Measurements from ENCODE around the gene MAS1.

Gene MAS1

GRCh38 chr6:159887761-159888160 lies 3.0 kb upstream of the MAS1 start:
- Histone ChIP-seq H3K9me3 (ENCODE audit: low read length) (no peaks in the 10 kb centered on the region), H3K4me3 (ENCODE audit: low read length) (no peak overlapping the region), H3K36me3 (ENCODE audit: insufficient read depth, low read length) (no peaks in the 10 kb centered on the region), H2AFZ (ENCODE audit: low read depth, low read length) (peak overlapping the region; percentile 47), H3K4me1 (ENCODE audit: insufficient read depth, low read length) (peaks cover 8% of the 10 kb centered on the region), H3K27me3 (ENCODE audit: insufficient read depth, low read length) (peaks cover 16% of the 10 kb centered on the region)

DNA sequence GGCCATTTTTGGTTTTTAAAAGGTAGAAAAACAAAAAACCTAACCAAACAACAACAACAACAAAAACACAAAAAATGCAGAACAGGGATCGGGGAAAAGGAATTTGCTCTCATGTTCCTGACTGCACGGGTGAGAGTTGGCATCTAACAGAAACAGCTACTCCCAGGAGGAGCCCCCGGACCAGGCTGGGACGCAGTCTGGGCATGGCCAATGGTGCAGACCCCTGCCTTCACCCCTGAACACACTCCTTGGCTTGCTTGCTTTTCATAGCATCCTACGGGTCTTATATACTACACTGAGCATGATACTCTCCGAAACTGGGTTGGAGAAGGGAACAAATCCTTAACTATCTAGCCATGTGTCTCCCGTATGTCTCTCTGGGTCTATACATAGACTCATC lies 587 bp upstream of the MAS1 start:
- Histone ChIP-seq H3K36me3 (ENCODE audit: insufficient read depth, low read length) (no peaks in the 10 kb centered on the region), H3K4me1 (ENCODE audit: insufficient read depth, low read length) (peaks cover 8% of the 10 kb centered on the region), H3K27me3 (ENCODE audit: insufficient read depth, low read length) (peaks cover 17% of the 10 kb centered on the region), H3K9me3 (ENCODE audit: low read length) (no peaks in the 10 kb centered on the region), H3K4me3 (ENCODE audit: low read length) (no peak overlapping the region), H2AFZ (ENCODE audit: low read depth, low read length) (no peak overlapping the region)

GRCh38 chr6:159892053-159892452 lies 1.3 kb downstream of the MAS1 start:
- Histone ChIP-seq H3K9me3 (ENCODE audit: low read length) (no peaks in the 10 kb centered on the region), H2AFZ (ENCODE audit: low read depth, low read length) (no peak overlapping the region), H3K4me1 (ENCODE audit: insufficient read depth, low read length) (peaks cover 8% of the 10 kb centered on the region), H3K36me3 (ENCODE audit: insufficient read depth, low read length) (no peaks in the 10 kb centered on the region), H3K27me3 (ENCODE audit: insufficient read depth, low read length) (peaks cover 17% of the 10 kb centered on the region), H3K4me3 (ENCODE audit: low read length) (no peak overlapping the region)

DNA sequence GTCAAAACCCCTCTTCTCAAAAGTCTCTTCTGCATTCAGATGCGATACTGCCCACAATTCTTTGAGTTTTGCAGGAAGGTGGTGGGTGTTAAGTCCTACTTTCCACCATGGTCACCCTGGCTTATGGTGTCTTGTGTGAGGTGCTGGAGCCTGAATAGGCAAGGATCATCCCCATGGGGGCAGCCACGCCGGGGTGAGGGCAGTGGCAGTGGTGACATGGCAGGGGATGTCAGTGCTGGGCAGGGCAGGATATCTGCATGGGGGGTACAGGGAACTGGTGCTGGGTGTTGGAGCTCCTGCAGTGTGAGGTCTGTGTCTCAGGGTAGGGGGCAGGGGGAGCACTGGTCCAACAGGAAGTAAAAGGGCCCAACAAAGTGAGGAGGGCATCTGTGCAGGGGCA lies 2.3 kb downstream of the MAS1 start:
- Histone ChIP-seq H3K4me3 (ENCODE audit: low read length) (no peak overlapping the region), H3K36me3 (ENCODE audit: insufficient read depth, low read length) (no peaks in the 10 kb centered on the region), H3K9me3 (ENCODE audit: low read length) (no peaks in the 10 kb centered on the region), H3K27me3 (ENCODE audit: insufficient read depth, low read length) (peaks cover 17% of the 10 kb centered on the region), H2AFZ (ENCODE audit: low read depth, low read length) (no peak overlapping the region), H3K4me1 (ENCODE audit: insufficient read depth, low read length) (peaks cover under 1% of the 10 kb centered on the region)

- Histone ChIP-seq H3K4me3 (ENCODE audit: low read length) (no peak overlapping the region), H3K4me1 (ENCODE audit: insufficient read depth, low read length) (no peaks in the 10 kb centered on the region), H2AFZ (ENCODE audit: low read depth, low read length) (no peak overlapping the region), H3K9me3 (ENCODE audit: low read length) (no peaks in the 10 kb centered on the region), H3K36me3 (ENCODE audit: insufficient read depth, low read length) (no peaks in the 10 kb centered on the region), H3K27me3 (ENCODE audit: insufficient read depth, low read length) (peaks cover 12% of the 10 kb centered on the region)
These were observed 4.2 kb downstream of the MAS1 start for GRCh38 chr6:159894991-159895390.

- Histone ChIP-seq H3K4me3 (ENCODE audit: low read length) (no peak overlapping the region), H3K36me3 (ENCODE audit: insufficient read depth, low read length) (no peaks in the 10 kb centered on the region), H3K9me3 (ENCODE audit: low read length) (no peaks in the 10 kb centered on the region), H3K4me1 (ENCODE audit: insufficient read depth, low read length) (no peaks in the 10 kb centered on the region), H2AFZ (ENCODE audit: low read depth, low read length) (no peak overlapping the region), H3K27me3 (ENCODE audit: insufficient read depth, low read length) (peaks cover 5% of the 10 kb centered on the region)
These were observed 6.8 kb downstream of the MAS1 start for GRCh38 chr6:159897603-159898002.

GRCh38 chr6:159898519-159898918 lies 7.7 kb downstream of the MAS1 start:
- no peak overlapping the region for H3K4me3 ChIP-seq (ENCODE audit: low read length)

GRCh38 chr6:159899994-159900745 lies 9.4 kb downstream of the MAS1 start:
- Histone ChIP-seq H3K9me3 (ENCODE audit: low read length) (no peaks in the 10 kb centered on the region), H2AFZ (ENCODE audit: low read depth, low read length) (no peak overlapping the region), H3K4me1 (ENCODE audit: insufficient read depth, low read length) (no peaks in the 10 kb centered on the region), H3K27me3 (ENCODE audit: insufficient read depth, low read length) (peaks cover 14% of the 10 kb centered on the region), H3K4me3 (ENCODE audit: low read length) (no peak overlapping the region), H3K36me3 (ENCODE audit: insufficient read depth, low read length) (no peaks in the 10 kb centered on the region)

More at GRCh38 chr6:159898519-159898918, 7.7 kb downstream of the MAS1 start:
- Histone ChIP-seq H3K27me3 (ENCODE audit: insufficient read depth, low read length) (peaks cover 11% of the 10 kb centered on the region), H3K9me3 (ENCODE audit: low read length) (no peaks in the 10 kb centered on the region), H3K36me3 (ENCODE audit: insufficient read depth, low read length) (no peaks in the 10 kb centered on the region), H2AFZ (ENCODE audit: low read depth, low read length) (no peak overlapping the region), H3K4me1 (ENCODE audit: insufficient read depth, low read length) (no peaks in the 10 kb centered on the region)

DNA sequence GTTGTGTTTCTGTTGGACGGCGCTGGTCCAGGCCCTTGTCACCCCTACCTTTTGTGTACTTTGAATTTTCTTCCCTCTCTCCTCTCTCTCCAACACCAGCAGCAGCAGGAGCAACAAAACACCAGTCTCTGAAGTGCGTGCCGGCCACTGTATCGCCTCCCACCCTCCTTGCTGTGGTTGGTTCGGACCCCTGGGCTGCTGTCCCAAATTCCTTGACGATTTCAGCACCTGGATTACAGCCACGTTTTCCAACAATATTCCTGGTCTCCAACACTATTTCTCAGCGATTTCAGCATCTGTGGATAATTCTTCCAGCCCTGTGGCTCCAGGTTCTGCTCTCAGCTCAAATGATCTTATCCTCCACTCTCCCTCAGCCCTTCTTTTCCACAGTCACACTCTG lies 11.8 kb downstream of the MAS1 start:
- H3K9me3 ChIP-seq (ENCODE audit: low read length), result no peaks in the 10 kb centered on the region
- no peak overlapping the region for H2AFZ ChIP-seq (ENCODE audit: low read depth, low read length)
- no peaks in the 10 kb centered on the region for H3K36me3 ChIP-seq (ENCODE audit: insufficient read depth, low read length)
- no peak overlapping the region for H3K4me3 ChIP-seq (ENCODE audit: low read length)
- H3K4me1 ChIP-seq (ENCODE audit: insufficient read depth, low read length), result no peaks in the 10 kb centered on the region
- H3K27me3 ChIP-seq (ENCODE audit: insufficient read depth, low read length), result peaks cover 14% of the 10 kb centered on the region

- Histone ChIP-seq H2AFZ (ENCODE audit: low read depth, low read length) (no peak overlapping the region), H3K4me3 (ENCODE audit: low read length) (no peak overlapping the region), H3K4me1 (ENCODE audit: insufficient read depth, low read length) (no peaks in the 10 kb centered on the region), H3K36me3 (ENCODE audit: insufficient read depth, low read length) (no peaks in the 10 kb centered on the region), H3K9me3 (ENCODE audit: low read length) (no peaks in the 10 kb centered on the region), H3K27me3 (ENCODE audit: insufficient read depth, low read length) (peaks cover 14% of the 10 kb centered on the region)
These were observed 13.7 kb downstream of the MAS1 start for GRCh38 chr6:159904497-159904911.

DNA sequence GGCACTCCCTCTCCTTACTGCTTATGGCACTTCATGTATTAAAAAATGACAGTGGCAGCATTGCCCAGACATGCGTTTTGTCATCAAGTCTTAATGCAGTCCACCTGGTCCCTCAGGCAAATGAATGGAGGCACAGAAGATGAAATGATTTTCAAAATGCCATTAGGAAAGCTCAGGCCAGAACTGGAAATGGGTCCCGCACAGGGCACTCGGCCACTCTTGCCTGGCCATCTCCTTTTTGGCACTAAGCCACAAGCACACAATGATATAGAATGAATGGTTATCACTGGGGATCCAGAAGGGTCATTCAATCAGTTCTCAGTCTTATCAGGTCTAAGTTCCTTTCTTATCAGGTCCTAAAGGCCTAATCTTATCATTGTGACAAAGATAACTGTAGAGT lies 15.6 kb downstream of the MAS1 start:
- no peaks in the 10 kb centered on the region for H3K4me1 ChIP-seq (ENCODE audit: insufficient read depth, low read length)
- H3K4me3 ChIP-seq (ENCODE audit: low read length), result no peak overlapping the region
- no peaks in the 10 kb centered on the region for H3K36me3 ChIP-seq (ENCODE audit: insufficient read depth, low read length)
- peaks cover 5% of the 10 kb centered on the region for H3K9me3 ChIP-seq (ENCODE audit: low read length)
- H2AFZ ChIP-seq (ENCODE audit: low read depth, low read length), result no peak overlapping the region
- peaks cover 14% of the 10 kb centered on the region for H3K27me3 ChIP-seq (ENCODE audit: insufficient read depth, low read length)

- H3K4me1 ChIP-seq (ENCODE audit: insufficient read depth, low read length), result no peaks in the 10 kb centered on the region
- peaks cover 3% of the 10 kb centered on the region for H3K27me3 ChIP-seq (ENCODE audit: insufficient read depth, low read length)
- H2AFZ ChIP-seq (ENCODE audit: low read depth, low read length), result no peak overlapping the region
- no peaks in the 10 kb centered on the region for H3K36me3 ChIP-seq (ENCODE audit: insufficient read depth, low read length)
- peaks cover 5% of the 10 kb centered on the region for H3K9me3 ChIP-seq (ENCODE audit: low read length)
- H3K4me3 ChIP-seq (ENCODE audit: low read length), result no peak overlapping the region
These were observed 17.7 kb downstream of the MAS1 start for GRCh38 chr6:159908535-159908934.

DNA sequence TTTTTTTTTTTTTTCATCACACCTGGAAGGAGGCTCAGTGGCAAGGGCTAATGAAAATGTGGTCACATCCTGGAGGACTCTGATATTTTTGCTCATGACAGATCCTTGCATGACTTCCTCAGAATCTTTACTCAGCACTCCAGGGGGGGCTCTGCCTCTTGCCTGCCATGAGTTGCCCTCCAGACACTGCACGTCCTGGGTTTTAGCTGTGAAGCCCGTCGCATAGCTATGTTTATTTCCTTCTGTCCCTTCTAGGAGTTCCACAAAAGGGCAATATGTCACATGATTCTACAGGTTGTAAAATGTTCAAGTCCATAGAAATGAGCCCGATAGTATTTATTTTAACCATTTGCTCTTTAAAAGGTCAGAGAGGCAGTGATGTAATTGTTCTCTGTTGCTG lies 18.2 kb downstream of the MAS1 start:
- Histone ChIP-seq H2AFZ (ENCODE audit: low read depth, low read length) (no peak overlapping the region), H3K27me3 (ENCODE audit: insufficient read depth, low read length) (no peaks in the 10 kb centered on the region), H3K4me1 (ENCODE audit: insufficient read depth, low read length) (no peaks in the 10 kb centered on the region), H3K4me3 (ENCODE audit: low read length) (no peak overlapping the region), H3K9me3 (ENCODE audit: low read length) (peaks cover 5% of the 10 kb centered on the region), H3K36me3 (ENCODE audit: insufficient read depth, low read length) (no peaks in the 10 kb centered on the region)

DNA sequence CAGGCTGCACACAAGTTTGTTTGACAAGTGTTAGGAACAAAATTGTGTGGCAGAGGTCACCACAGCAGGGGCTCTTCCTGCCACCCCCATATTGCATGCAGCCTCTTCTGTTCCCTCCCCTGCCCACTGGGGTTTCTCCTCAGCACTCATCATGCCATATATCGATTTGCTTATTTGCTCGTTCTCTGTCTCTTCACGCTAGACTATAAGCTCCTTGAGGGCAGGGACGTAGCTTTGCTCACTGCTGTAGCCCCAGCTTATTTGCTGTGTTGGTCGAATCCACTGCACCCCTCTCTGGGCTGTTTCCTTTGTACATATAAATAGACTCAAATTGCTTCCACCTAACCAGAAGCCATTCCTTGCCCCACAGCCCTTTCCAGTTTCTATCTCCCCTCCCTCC lies 19.6 kb downstream of the MAS1 start:
- no peaks in the 10 kb centered on the region for H3K4me1 ChIP-seq (ENCODE audit: insufficient read depth, low read length)
- H2AFZ ChIP-seq (ENCODE audit: low read depth, low read length), result no peak overlapping the region
- H3K4me3 ChIP-seq (ENCODE audit: low read length), result no peak overlapping the region
- no peaks in the 10 kb centered on the region for H3K36me3 ChIP-seq (ENCODE audit: insufficient read depth, low read length)
- peaks cover 5% of the 10 kb centered on the region for H3K9me3 ChIP-seq (ENCODE audit: low read length)
- peaks cover 4% of the 10 kb centered on the region for H3K27me3 ChIP-seq (ENCODE audit: insufficient read depth, low read length)

All from neuron (in vitro differentiated cells).